HepG2 (cell line): ENCODE results near the gene ZNF444. TPM values are rescaled to one million over a fixed set of nuclear protein-coding genes. Genes with fewer than 3 reads are reported as not detected.

Experiments used
- ARID3A ChIP-seq: IDR thresholded peaks from 2 replicates; pipeline ENCODE4 v1.6.1; 2012; ENCODE audit warnings: low read depth, low read length, improper control_type of control experiment
- FOXO1 ChIP-seq: sonication (generic); formaldehyde crosslinking; IDR thresholded peaks from 2 replicates; pipeline ENCODE4 v1.4.0; 2020; ENCODE audit warnings: missing genetic modification reagents
- HMGA1 ChIP-seq: sonication (generic); formaldehyde crosslinking; conservative IDR thresholded peaks from 2 replicates; pipeline ENCODE4 v1.4.0; 2020; ENCODE audit warnings: missing genetic modification reagents
- HNF1A ChIP-seq, 2 experiments: sonication (generic) in 1 of 2; formaldehyde crosslinking in 1 of 2; IDR thresholded peaks; 2 replicates each; pipeline versions ENCODE4 v1.4.0 to v1.6.1; 2016 to 2020; ENCODE audit warnings: borderline replicate concordance in 1 of 2, low read depth in 1 of 2, mild to moderate bottlenecking in 1 of 2, missing genetic modification reagents in 1 of 2
- KDM6A ChIP-seq: IDR thresholded peaks from 2 replicates; pipeline ENCODE4 v1.6.1; 2016; ENCODE audit warnings: low read depth
- KLF11 ChIP-seq: IDR thresholded peaks from 2 replicates; pipeline ENCODE4 v1.6.1; 2016; ENCODE audit warnings: missing compliant biosample characterization
- MTERF4 ChIP-seq: sonication (generic); formaldehyde crosslinking; IDR thresholded peaks from 2 replicates; pipeline ENCODE4 v1.8.0; 2023; ENCODE audit warnings: mild to moderate bottlenecking, missing genetic modification reagents
- MTF1 ChIP-seq: sonication (generic); formaldehyde crosslinking; IDR thresholded peaks from 2 replicates; pipeline ENCODE4 v1.5.0; 2020; ENCODE audit warnings: missing genetic modification reagents
- NBN ChIP-seq: fragments of 450-650 bp; conservative IDR thresholded peaks from 2 replicates; pipeline ENCODE4 v1.6.1; 2017
- NONO ChIP-seq, 2 experiments: fragments of 450-650 bp in 1 of 2; sonication (generic) in 1 of 2; formaldehyde crosslinking in 1 of 2; IDR thresholded peaks in 1 of 2; conservative IDR thresholded peaks in 1 of 2; 2 replicates each; pipeline versions ENCODE4 v1.6.1 to v1.8.0; 2017 to 2022; ENCODE audit warnings: mild to moderate bottlenecking in 1 of 2, missing genetic modification reagents in 1 of 2, moderate library complexity in 1 of 2
- PAWR ChIP-seq: sonication (generic); formaldehyde crosslinking; IDR thresholded peaks from 2 replicates; pipeline ENCODE4 v1.4.0; 2020; ENCODE audit warnings: missing genetic modification reagents, mild to moderate bottlenecking, borderline replicate concordance
- PHF21A ChIP-seq: sonication (generic); formaldehyde crosslinking; IDR thresholded peaks from 2 replicates; pipeline ENCODE4 v1.5.0; 2020; ENCODE audit warnings: mild to moderate bottlenecking, missing genetic modification reagents
- RBAK ChIP-seq: sonication (generic); formaldehyde crosslinking; IDR thresholded peaks from 2 replicates; pipeline ENCODE4 v1.5.1; 2020; ENCODE audit warnings: mild to moderate bottlenecking, missing genetic modification reagents
- REL ChIP-seq: sonication (generic); formaldehyde crosslinking; conservative IDR thresholded peaks from 2 replicates; pipeline ENCODE4 v1.8.0; 2022; ENCODE audit warnings: mild to moderate bottlenecking, missing genetic modification reagents, moderate library complexity
- ZNF740 ChIP-seq: sonication (generic); formaldehyde crosslinking; IDR thresholded peaks from 2 replicates; pipeline ENCODE4 v1.4.0; 2020; ENCODE audit warnings: missing genetic modification reagents
- polyA plus RNA-seq, 8 experiments: library from polyadenylated mRNA; depleted of rRNA in 3 of 8; stranded (reverse) in 7 of 8; unstranded in 1 of 8; fragments of >200 nt; fragmentation: Illumina TruSeq in 4 of 8; extraction: Trizol in 4 of 8; gene quantifications; 2 replicates each; pipeline versions ENCODE4 v1.2.1 to v1.2.3, GENCODE V29; 2011 to 2016; ENCODE audit warnings: low read depth in 4 of 8, missing spikeins in 1 of 8, mixed read lengths in 1 of 8; ENCODE audit not compliant: insufficient read depth in 1 of 8
- total RNA-seq, 5 experiments: library from RNA; depleted of rRNA; stranded (reverse); fragments of >200 nt; fragmentation: Illumina TruSeq; extraction: Trizol; gene quantifications; 2 replicates each; pipeline ENCODE4 v1.2.3, GENCODE V29; 2016; ENCODE audit warnings: low read depth in 1 of 5
- TF ChIP-seq, protein P1 (sequence below): sonication (generic); formaldehyde crosslinking; IDR thresholded peaks from 2 replicates; pipeline ENCODE4 v1.9.0; 2021; ENCODE audit warnings: missing genetic modification reagents, mild to moderate bottlenecking, borderline replicate concordance
- TF ChIP-seq, protein P2 (sequence below): IDR thresholded peaks from 2 replicates; pipeline ENCODE4 v1.6.1; 2012; ENCODE audit warnings: inconsistent platforms
- TF ChIP-seq, protein P3 (sequence below): sonication (generic); formaldehyde crosslinking; IDR thresholded peaks from 2 replicates; pipeline ENCODE4 v1.4.0; 2020; ENCODE audit warnings: missing genetic modification reagents

Gene ZNF444
- total and polyA plus RNA-seq, 2 of the 13 experiments (the other 11 are each of a cell fraction or from before 2014, with no cell fraction given) = 27.4 to 30.3 TPM

GRCh38 chr19:56118666-56119581 lies 22.2 kb upstream of the ZNF444 start (continued):
- TF ChIP-seq, protein P1, sequence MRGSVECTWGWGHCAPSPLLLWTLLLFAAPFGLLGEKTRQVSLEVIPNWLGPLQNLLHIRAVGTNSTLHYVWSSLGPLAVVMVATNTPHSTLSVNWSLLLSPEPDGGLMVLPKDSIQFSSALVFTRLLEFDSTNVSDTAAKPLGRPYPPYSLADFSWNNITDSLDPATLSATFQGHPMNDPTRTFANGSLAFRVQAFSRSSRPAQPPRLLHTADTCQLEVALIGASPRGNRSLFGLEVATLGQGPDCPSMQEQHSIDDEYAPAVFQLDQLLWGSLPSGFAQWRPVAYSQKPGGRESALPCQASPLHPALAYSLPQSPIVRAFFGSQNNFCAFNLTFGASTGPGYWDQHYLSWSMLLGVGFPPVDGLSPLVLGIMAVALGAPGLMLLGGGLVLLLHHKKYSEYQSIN (CRISPR knock-in tag) = no peak
- TF ChIP-seq NONO (IDR thresholded peaks at IDR 0.05) (no peak), NONO (CRISPR knock-in tag; conservative IDR thresholded peaks at IDR 0.05) (peak; percentile 67; the same call in 1 of the 2 replicates), KDM6A (CRISPR knock-in tag) (no peak), RBAK (CRISPR knock-in tag) (peak; percentile 97), NBN (no peak), FOXO1 (CRISPR knock-in tag) (0 out of 2 replicates have a peak, but pooled peaks have one; percentile 31), PHF21A (CRISPR knock-in tag) (peak; percentile 39; the same call in 1 of the 2 replicates), MTF1 (CRISPR knock-in tag) (no peak), HNF1A (IDR thresholded peaks at IDR 0.05; ENCODE audit: low read depth) (no peak), HNF1A (CRISPR knock-in tag; IDR thresholded peaks at IDR 0.05; ENCODE audit: borderline replicate concordance) (no peak), KLF11 (CRISPR knock-in tag) (0 out of 2 replicates have a peak, but pooled peaks have one; percentile 18), MTERF4 (CRISPR knock-in tag) (no peak), ARID3A (no peak), REL (no peak), ZNF740 (CRISPR knock-in tag) (no peak), HMGA1 (no peak), PAWR (CRISPR knock-in tag) (0 out of 2 replicates have a peak, but pooled peaks have one; percentile 18)
- TF ChIP-seq, protein P2, sequence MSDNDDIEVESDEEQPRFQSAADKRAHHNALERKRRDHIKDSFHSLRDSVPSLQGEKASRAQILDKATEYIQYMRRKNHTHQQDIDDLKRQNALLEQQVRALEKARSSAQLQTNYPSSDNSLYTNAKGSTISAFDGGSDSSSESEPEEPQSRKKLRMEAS = no peak
- TF ChIP-seq, protein P3, sequence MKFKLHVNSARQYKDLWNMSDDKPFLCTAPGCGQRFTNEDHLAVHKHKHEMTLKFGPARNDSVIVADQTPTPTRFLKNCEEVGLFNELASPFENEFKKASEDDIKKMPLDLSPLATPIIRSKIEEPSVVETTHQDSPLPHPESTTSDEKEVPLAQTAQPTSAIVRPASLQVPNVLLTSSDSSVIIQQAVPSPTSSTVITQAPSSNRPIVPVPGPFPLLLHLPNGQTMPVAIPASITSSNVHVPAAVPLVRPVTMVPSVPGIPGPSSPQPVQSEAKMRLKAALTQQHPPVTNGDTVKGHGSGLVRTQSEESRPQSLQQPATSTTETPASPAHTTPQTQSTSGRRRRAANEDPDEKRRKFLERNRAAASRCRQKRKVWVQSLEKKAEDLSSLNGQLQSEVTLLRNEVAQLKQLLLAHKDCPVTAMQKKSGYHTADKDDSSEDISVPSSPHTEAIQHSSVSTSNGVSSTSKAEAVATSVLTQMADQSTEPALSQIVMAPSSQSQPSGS (CRISPR knock-in tag) = no peak
